Testis (tissue), 3 donors: Measurements from ENCODE around the gene ARHGAP26. TPM values are rescaled to one million over a fixed set of nuclear protein-coding genes. Genes with fewer than 3 reads are reported as not detected.
A peak's percentile ranks its signal among the peaks of the same experiment; 100 is the strongest.

Experiments used
- DNase-seq: peaks from one replicate; pipeline ENCODE4 v3.0.0-alpha.2; 2019
- H3K27ac ChIP-seq, 2 donors: fragments of 200-600 bp; sonication (generic); one replicate each; pipeline ENCODE4 v1.5.1; 2019
- H3K27me3 ChIP-seq: fragments of 200-600 bp; sonication (generic); one replicate; pipeline ENCODE4 v1.5.1; 2019
- H3K36me3 ChIP-seq: fragments of 200-600 bp; sonication (generic); one replicate; pipeline ENCODE4 v1.5.1; 2017; ENCODE audit warnings: low read depth; ENCODE audit errors: missing control alignments
- H3K4me1 ChIP-seq: fragments of 200-600 bp; sonication (generic); one replicate; pipeline ENCODE4 v1.5.1; 2019
- H3K4me3 ChIP-seq, 2 donors: fragments of 200-600 bp; sonication (generic); one replicate each; pipeline ENCODE4 v1.5.1; 2017 to 2019
- H3K9me3 ChIP-seq: fragments of 200-600 bp; sonication (generic); one replicate; pipeline ENCODE4 v1.5.1; 2017
- CTCF ChIP-seq, 3 experiments: fragments of 450-650 bp in 2 of 3; fragments of 200-600 bp in 1 of 3; sonication (generic) in 1 of 3; IDR thresholded peaks; one replicate each; pipeline ENCODE4 v1.5.1; 2016 to 2019; ENCODE audit warnings: antibody characterized with exemption in 3 of 3, mild to moderate bottlenecking in 2 of 3, moderate library complexity in 1 of 3
- POLR2A ChIP-seq: fragments of 450-650 bp; IDR thresholded peaks from one replicate; pipeline ENCODE4 v1.6.1; 2017; ENCODE audit warnings: antibody characterized with exemption, mild to moderate bottlenecking, moderate library complexity
- WGBS, 2 donors: methylation state at CpG; one replicate each; pipeline ENCODE4 v1.1.5; 2018; 5-methylcytosine and 5-hydroxymethylcytosine counted together
- intact Hi-C: fragments of 100-400 bp; cut with DNase I; formaldehyde crosslinking; loops from one replicate; pipeline ENCODE4 v1.15.1; 2023; ENCODE audit warnings: low total_unique reads
- polyA plus RNA-seq: library from polyadenylated mRNA; stranded (reverse); fragments of 350-450 nt; fragmentation: Illumina TruSeq; extraction: RNeasy Lipid Tissue Mini Kit (QIAGEN cat#74804); gene quantifications from one replicate; pipeline ENCODE4 v1.2.3, GENCODE V29; 2014; ENCODE audit warnings: low read depth, low replicate concordance; ENCODE audit not compliant: insufficient read depth
- total RNA-seq, 2 donors: library from RNA; depleted of rRNA; stranded (reverse); fragments of >200 nt; gene quantifications; one replicate each; pipeline ENCODE4 v1.2.3, GENCODE V29; 2016

ARHGAP26 gene
- total and polyA plus RNA-seq, 3 donors from 2014 or later = 33.8 to 98.7 (median 95.7) TPM

- TF ChIP-seq CTCF (IDR thresholded peaks at IDR 0.05) (no peak), POLR2A (no peak)
- no peak for DNase-seq
- WGBS, 2 donors = 90 to 92% methylated on average over 4 of the region's 4 CpGs
- intact Hi-C loops = no loop called here
- H3K36me3 ChIP-seq = no peaks in the 10 kb centered on the region
- H3K4me1 ChIP-seq = peaks cover 12% of the 10 kb centered on the region
- no peaks in the 10 kb centered on the region for H3K9me3 ChIP-seq
- H3K4me3 ChIP-seq = no peak overlapping the region
- no peak overlapping the region for H3K27ac ChIP-seq
- no peaks in the 10 kb centered on the region for H3K27me3 ChIP-seq
These were observed 167.2 kb downstream of the ARHGAP26 start for GRCh38 chr5:142937374-142937773.

GRCh38 chr5:142938266-142938880, 168.2 kb downstream of the ARHGAP26 start:
- 62 to 66% methylated on average over 4 of the region's 4 CpGs for WGBS, 2 donors
- intact Hi-C loops = no loop called here
- no peaks in the 10 kb centered on the region for H3K36me3 ChIP-seq
- no peaks in the 10 kb centered on the region for H3K27me3 ChIP-seq
- H3K9me3 ChIP-seq = no peaks in the 10 kb centered on the region
- no peak for TF ChIP-seq POLR2A
- TF ChIP-seq CTCF (IDR thresholded peaks at IDR 0.05) = no peak
- no peak for DNase-seq
- H3K4me3 ChIP-seq = no peak overlapping the region
- peak overlapping the region in 1 of 2 donors; percentile 9 for H3K27ac ChIP-seq
- peaks cover 12% of the 10 kb centered on the region for H3K4me1 ChIP-seq

- no peak for DNase-seq
- Histone ChIP-seq H3K4me3 (no peak overlapping the region), H3K4me1 (peaks cover 12% of the 10 kb centered on the region), H3K27me3 (no peaks in the 10 kb centered on the region), H3K9me3 (no peaks in the 10 kb centered on the region), H3K27ac (peak overlapping the region in 1 of 2 donors; percentile 9), H3K36me3 (no peaks in the 10 kb centered on the region)
- 81 to 86% methylated on average over 3 of the region's 3 CpGs for WGBS, 2 donors
- intact Hi-C loops = no loop called here
- TF ChIP-seq CTCF (IDR thresholded peaks at IDR 0.05) (no peak), POLR2A (no peak)
These were observed 168.8 kb downstream of the ARHGAP26 start for GRCh38 chr5:142939006-142939405.

- H3K4me3 ChIP-seq = no peak overlapping the region
- TF ChIP-seq POLR2A (no peak), CTCF (IDR thresholded peaks at IDR 0.05) (no peak)
- 93% methylated on average over 4 of the region's 4 CpGs for WGBS, 2 donors
- H3K27ac ChIP-seq = no peak overlapping the region
- DNase-seq = no peak
- intact Hi-C loops = no loop called here
- no peaks in the 10 kb centered on the region for H3K9me3 ChIP-seq
- peaks cover 14% of the 10 kb centered on the region for H3K4me1 ChIP-seq
- no peaks in the 10 kb centered on the region for H3K27me3 ChIP-seq
- no peaks in the 10 kb centered on the region for H3K36me3 ChIP-seq
These were observed 169.7 kb downstream of the ARHGAP26 start for GRCh38 chr5:142939884-142940283.

- Histone ChIP-seq H3K4me3 (no peak overlapping the region), H3K36me3 (no peaks in the 10 kb centered on the region)
These were observed 171.1 kb downstream of the ARHGAP26 start for GRCh38 chr5:142941245-142941644.

More at GRCh38 chr5:142941245-142941644, 171.1 kb downstream of the ARHGAP26 start:
- 86 to 88% methylated on average over 2 of the region's 2 CpGs for WGBS, 2 donors
- Histone ChIP-seq H3K27me3 (no peaks in the 10 kb centered on the region), H3K4me1 (peaks cover 23% of the 10 kb centered on the region), H3K27ac (no peak overlapping the region), H3K9me3 (no peaks in the 10 kb centered on the region)
- DNase-seq = no peak
- TF ChIP-seq POLR2A = no peak
- TF ChIP-seq CTCF (IDR thresholded peaks at IDR 0.05) = no peak
- intact Hi-C loops = no loop called here
